K562 treated with DMSO at 1 percent for 12 hours (cell line): Measurements from ENCODE around the gene GNG11. TPM values are rescaled to one million over a fixed set of nuclear protein-coding genes. Genes with fewer than 3 reads are reported as not detected.

Experiments used
- total RNA-seq: library from RNA; unstranded; fragments of 300-600 nt; gene quantifications from 2 replicates; pipeline ENCODE4 v1.2.3, GENCODE V29; 2022; ENCODE audit not compliant: insufficient read depth

The GNG11 gene
- total RNA-seq, result not detected in 2 replicates

GRCh38 chr7:93921607-93922566 lies at the start of gene GNG11:
Gene GNG11 (plus strand): TSS chr7:93921735. CDS start chr7:93922138, 403 bp downstream.

GRCh38 chr7:93890464-93891068 lies 31.0 kb upstream of the GNG11 start, which contains the start of gene TFPI2:
Gene TFPI2 (minus strand): TSS chr7:93890753. CDS start chr7:93890678, 75 bp downstream.

DNA sequence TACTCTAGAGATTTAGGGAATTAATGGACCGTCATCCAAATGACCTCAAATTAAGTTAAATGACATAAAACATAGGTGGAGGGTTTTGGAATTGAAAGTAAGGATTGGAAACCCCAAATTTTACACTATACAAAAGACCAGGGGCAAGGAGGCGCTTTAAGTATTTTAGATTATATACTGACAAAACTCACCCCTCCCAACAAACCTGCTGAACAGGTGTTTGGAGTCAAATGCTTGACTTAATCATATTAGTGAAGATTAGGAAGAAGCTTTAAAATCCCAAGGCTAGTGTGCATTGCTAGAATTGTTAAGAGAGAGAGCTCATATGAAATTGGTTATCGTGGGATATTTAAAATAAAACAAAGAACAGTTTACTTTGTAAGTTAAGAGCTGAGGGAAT lies 15.3 kb upstream of the GNG11 start, which contains the start of gene GNGT1:
TSS of gene GNGT1 (plus strand) at position 301 of the 400 bp plus-strand sequence. CDS start 180 bp downstream, outside the sequence.

Other genes with a start within 250 kb of the GNG11 start
- not detected in 2 replicates for gene TFPI2, start 31.0 kb upstream of the GNG11 start, total RNA-seq
- not detected in 2 replicates for gene GNGT1, start 15.2 kb upstream of the GNG11 start, total RNA-seq
- 21.6 and 29.3 TPM in 2 replicates for gene BET1, start 82.6 kb downstream of the GNG11 start, total RNA-seq